Activated CD8-positive, alpha-beta memory T cell treated with anti-CD3 and anti-CD28 coated beads, Interleukin-2, amount 50 U/mL, for 24 hours (primary cell): ENCODE results near the gene CFL1.
"Not testable (repeated sequence)": the region's sequence is repeated elsewhere in the genome, so short reads cannot be mapped to it uniquely, and the experiment has no call there.

ENCODE experiments used
- DNase-seq: peaks from one replicate; pipeline ENCODE4 v3.0.0-alpha.2; 2020; ENCODE audit errors: extremely low read depth

Gene CFL1

DNA sequence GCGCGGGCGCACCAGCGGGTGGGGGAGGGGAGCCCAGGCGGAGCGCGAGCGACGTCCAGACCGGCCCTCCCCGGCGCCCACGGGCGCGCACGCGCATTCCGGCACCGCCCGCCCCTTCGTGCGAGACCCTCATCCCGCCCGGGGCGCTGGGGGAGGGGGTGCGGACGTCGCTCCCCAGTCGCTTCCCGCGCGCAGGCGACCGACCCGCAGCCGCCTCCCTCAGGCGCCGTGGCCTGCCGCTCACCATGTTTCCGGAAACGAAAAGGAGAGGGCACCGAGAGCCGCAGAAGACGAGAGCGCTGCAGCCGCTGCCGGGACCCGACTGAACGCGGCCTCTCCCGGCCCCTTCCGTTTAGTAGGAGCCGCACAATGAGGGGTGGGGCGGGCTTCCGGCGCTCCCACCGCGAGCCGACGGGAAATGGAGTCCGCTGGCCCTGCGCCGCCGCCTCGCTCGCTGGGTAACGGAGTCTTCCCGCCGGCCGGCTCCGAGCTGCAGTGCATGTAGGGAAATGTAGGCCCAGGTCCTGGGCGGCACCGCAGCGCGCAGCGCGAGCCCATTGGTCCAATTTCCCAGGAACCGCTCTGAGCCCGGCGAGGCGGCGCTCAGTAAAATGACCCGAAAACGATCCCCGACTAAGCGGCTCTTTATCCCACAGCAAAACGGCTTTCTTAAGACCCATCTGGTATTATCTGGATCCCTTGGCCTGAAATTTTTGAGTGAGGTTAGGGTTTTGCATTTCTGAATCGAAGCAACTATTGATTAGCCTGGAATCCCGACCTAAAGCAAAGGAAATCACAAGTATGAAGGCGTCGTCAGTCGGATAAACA lies at the start of gene CFL1:
TSS of gene CFL1 (minus strand) at position 328 of the 828 bp plus-strand sequence. CDS start at position 247, 81 bp downstream.
- peak; percentile 88 for DNase-seq

GRCh38 chr11:65906602-65907001 lies 48.6 kb upstream of the CFL1 start:
- no peak for DNase-seq

GRCh38 chr11:65903715-65904114 lies 45.7 kb upstream of the CFL1 start:
- DNase-seq: no peak

DNA sequence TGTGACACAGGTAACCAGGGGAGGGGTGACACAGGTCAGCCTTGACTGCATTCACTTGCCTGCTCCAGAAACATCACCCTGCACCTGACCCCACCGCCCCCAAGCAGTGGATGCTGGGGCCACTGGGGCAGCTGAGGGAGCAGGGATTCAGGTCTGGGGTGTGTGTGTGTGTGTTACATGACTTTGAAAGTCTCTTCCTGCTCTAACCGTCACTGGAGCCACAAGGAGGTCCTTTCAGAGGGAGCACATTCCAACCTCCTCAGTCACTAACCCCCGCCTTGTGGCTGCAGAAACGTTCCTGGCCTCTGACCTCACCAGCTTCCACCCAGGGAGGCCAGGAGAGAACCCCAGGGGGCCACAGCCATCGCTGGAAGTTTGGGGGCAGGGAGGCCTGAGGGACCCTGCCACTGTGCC lies 45.1 kb upstream of the CFL1 start:
- no peak for DNase-seq

DNA sequence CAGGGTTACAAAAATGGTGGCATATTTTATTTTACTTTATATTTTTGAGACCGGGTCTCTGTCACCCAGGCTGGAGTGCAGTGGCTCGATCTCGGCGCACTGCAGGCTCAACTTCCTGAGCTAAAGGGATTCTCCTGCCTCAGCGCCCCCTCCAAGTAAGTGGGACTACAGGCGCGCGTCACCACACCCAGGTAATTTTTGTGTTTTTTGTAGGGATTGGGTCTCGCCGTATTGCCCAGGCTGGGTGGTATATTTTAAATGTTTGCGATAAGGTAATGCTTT lies 42.9 kb upstream of the CFL1 start:
- DNase-seq: no peak

- peak; percentile 82 for DNase-seq
Observed at GRCh38 chr11:65900125-65900898, 42.3 kb upstream of the CFL1 start, which contains the start of gene FOSL1. Gene FOSL1, minus strand, starts transcription at chr11:65900388. Its CDS starts 49 bp downstream, at chr11:65900339.

DNA sequence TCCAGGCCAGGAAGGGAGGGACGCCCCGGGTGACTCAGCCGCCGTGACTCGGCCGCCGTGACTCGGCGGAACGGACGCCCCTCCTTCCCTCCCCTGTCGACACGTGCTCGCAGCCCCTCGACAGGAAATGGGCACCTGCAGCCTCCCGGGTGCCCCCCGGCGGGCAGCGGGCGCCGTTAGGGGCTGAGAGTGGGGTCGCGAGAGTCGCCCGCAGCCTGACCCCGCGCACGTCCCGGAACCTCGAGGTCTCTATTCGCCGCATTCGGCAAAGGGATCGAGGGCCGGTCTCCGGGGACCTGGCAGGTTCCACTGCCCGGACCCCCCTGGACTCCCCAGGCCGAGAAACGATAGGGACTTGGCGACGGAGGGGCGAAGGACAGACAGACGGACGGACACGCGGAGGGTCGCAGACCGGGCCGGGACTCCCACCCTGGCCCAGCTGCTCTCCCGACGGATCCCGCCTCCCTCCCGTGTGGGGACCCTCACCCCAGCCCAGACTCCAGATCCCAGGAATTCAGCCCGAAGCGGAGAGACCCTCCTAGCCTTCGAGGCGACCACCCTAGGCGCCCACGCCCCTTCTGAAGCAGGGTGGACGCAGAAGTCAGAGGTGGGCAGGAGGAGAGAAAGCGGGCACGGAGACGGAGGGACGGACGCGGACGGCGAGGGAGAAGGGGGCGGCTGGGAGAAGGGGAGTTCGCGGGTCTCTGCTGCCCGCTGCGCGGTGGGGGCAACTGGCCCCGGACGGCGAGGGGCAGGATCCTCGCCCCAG lies 41.6 kb upstream of the CFL1 start:
- no peak for DNase-seq

DNA sequence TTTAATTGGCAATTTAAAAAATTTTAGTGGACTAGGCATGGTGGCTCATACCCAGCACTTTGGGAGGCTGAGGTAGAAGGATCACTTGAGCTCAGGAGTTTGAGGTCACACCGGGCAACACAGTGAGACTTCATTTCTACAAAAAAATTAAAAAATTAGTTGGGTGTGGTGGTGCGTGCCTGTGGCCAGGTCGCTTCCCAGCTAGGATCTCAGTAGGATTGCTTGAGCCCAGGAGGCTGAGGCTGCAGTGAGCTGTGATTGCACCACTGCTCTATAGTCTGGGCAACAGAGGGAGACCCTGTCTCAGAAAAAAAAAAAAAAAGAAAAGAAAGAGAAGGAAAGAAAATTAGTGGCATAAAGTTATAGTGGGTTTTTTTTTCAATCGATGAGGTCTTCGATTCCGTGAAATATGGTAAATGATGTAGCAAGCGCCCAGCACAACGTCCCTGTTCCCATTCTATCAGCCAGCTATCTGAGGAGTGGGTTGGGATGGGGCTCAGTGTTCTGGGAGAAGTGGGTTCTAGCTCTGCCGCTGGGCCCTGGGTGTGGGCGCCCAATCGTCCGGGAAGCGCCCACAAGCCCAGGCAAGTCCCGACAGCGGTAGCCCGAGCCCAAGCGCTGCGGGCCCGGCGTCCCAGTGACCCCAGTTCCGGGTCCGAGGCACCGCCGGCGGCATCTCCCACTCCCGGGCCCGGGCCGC lies 40.8 kb upstream of the CFL1 start:
- DNase-seq: no peak

- DNase-seq: no peak
Observed at GRCh38 chr11:65897020-65897471, 39.1 kb upstream of the CFL1 start.

DNA sequence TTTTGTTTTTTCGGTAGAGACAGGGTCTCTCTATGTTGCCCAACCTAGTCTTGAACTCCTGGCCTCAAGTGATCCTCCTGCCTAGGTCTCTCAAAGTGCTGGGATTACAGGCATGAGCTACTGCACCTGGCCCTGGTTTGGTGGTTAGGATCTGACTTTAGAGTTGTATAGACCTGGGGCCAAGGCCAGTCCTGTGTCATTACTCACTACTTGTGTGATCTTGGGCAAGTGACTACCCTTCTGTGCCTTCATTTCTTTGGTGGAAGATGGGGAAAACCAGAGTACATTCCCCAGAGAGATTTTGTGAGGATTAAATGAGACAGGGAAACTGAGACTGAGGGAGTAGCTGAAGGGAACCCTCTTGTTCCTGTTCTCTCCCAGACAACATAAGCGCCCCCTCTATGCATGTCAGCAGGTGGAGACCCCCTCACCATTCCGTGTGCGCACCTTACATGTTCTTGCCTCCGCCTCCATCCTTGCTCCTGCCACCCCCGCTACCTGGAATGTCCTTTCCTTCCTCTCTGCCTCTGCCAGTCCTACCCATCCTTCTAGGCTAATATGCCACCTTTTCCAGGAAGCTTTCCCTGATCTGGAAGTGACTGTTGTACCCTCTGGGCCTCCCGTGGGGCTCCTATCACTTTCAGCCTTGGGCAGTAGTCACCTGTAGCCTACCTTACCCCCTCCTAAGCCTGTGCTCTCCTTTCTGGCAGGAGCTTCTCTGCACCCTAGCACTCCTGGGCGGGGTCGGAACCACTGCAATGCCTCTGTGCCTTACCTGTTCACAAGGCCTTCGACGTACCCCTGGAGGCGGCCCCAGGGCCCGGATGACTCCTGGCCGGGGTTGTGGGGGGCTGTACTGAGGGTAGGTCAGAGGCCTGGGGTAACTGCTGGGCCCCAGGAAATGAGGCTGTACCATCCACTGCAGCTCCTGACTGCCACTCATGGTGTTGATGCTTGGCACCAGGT lies 38.3 kb upstream of the CFL1 start:
- DNase-seq: no peak

DNA sequence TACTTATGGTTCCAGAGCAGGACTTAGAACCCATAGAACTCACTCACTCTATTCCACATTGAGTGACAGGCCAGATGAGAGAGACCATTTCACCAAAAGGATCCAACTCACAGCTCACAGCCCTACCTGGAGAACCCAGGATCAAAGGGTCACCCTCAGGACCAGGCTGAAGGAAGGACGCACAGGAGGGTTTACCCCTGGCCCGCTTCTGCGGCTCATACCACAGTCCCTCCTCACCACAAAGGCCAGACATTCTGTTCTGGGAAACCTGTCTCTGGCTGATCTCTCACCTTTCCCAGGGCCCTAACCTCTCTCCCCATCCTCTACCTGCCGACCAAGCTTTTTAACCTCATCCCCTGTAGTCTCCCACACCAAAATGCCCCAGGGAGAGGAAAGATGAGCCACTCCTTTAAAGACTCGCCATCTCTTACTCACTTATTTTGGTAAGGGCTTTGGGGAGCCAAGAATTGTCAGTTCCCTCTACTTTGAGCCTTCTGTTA lies 37.6 kb upstream of the CFL1 start:
- DNase-seq: no peak

- DNase-seq: no peak
Observed at GRCh38 chr11:65894034-65894591, 36.1 kb upstream of the CFL1 start.

- DNase-seq: no peak
Observed at GRCh38 chr11:65892661-65893317, 34.8 kb upstream of the CFL1 start.

DNA sequence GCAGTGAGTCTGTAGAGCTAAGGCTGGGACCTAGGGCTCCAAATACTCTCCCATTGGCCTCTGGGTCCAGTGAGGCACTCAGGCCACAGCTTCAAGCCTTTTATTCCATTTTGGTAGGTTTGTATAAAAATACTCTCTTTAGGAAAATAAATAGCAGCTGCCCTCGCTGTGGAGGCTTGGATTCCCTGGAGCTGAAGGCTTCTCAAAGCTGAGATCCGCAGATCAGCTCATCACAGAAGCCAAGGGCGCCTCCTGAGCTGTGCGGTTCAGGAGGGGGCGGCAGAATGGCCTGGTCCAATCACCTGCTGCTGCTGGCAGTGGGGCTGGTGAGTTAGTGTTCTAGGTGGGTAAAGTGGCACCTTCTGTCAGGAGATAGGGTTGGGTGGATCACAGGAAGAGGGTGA lies 34.2 kb upstream of the CFL1 start:
- DNase-seq: not testable (repeated sequence)

GRCh38 chr11:65891219-65892136 lies 33.5 kb upstream of the CFL1 start:
- DNase-seq: no peak

DNA sequence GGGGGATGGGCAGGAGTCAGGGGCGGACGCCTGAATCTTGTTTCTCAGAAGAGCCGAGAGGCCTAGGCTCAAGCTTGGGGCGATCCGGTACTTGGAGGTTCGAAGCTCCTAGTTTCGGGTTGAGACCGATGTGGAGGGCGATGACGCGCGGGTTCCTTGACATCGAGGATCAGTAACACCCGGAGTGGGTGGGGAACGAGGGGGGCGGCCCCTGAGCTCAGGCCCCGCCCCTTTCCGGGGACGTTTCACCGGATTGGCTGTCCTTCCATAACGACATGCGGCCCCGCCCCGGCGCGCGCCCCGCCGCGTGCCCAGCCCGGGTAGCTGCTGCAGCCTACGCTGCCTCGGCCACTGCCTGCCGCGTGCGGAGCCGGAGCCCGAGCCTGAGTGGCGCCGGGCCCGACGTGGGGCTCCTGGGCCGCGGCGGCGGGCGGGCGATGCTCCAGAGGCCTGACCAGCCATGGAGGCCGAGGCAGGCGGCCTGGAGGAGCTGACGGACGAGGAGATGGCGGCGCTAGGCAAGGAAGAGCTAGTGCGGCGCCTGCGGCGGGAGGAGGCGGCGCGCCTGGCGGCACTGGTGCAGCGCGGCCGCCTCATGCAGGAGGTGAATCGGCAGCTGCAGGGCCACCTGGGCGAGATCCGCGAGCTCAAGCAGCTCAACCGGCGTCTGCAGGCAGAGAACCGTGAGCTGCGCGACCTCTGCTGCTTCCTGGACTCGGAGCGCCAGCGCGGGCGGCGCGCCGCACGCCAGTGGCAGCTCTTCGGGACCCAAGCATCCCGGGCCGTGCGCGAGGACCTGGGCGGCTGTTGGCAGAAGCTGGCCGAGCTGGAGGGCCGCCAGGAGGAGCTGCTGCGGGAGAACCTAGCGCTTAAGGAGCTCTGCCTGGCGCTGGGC lies 32.6 kb upstream of the CFL1 start, which contains the start of gene CCDC85B:
TSS of gene CCDC85B (plus strand) at position 350 of the 895 bp plus-strand sequence. CDS start at position 461, 111 bp downstream.
- DNase-seq: peak; percentile 97
